ENCODE results near the gene KIAA0232. TPM values are rescaled to one million over a fixed set of nuclear protein-coding genes. Genes with fewer than 3 reads are reported as not detected.

The KIAA0232 gene
- polyA plus RNA-seq, 1 donor from 2014 or later = 57.6 TPM

DNA sequence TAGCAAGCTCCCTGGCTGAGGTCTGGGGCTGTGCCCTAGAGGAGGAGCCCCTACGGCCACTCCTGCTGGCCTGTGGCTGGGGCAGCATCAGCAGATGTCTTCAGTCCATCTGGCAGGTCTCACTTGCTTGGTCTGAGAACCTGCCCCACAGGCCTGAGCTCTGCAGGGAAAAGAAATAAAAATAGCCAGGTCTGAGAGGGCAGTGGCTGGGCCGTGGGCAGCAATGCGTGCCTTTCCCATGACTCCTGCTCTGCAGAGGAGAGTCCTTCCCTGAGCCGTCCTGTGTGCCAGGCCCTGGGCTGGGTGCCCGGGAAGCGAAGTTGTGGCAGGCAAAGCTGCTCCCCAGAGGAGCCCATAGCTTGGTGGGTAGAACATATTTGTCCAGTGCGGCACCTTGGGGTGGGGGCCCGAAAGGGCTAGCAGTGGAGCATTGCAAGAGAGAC lies 11.3 kb upstream of the KIAA0232 start:
- Histone ChIP-seq H3K4me3 (ENCODE audit: low read length) (no peak overlapping the region), H3K9me3 (ENCODE audit: low read length) (no peaks in the 10 kb centered on the region), H2AFZ (ENCODE audit: low read depth, low read length) (no peak overlapping the region), H3K27ac (ENCODE audit: low read length) (no peak overlapping the region), H3F3A (ENCODE audit: insufficient read depth, low read length, poor library complexity, severe bottlenecking) (no peaks in the 10 kb centered on the region), H4K20me1 (ENCODE audit: insufficient read depth) (no peaks in the 10 kb centered on the region), H3K27me3 (ENCODE audit: insufficient read depth, low read depth, low read length) (no peaks in the 10 kb centered on the region), H3K79me2 (replicated peaks; ENCODE audit: insufficient read depth, low read length) (no peaks in the 10 kb centered on the region), H3K9me2 (ENCODE audit: insufficient read depth, low read length) (no peaks in the 10 kb centered on the region), H3K4me2 (ENCODE audit: low read length) (no peak overlapping the region), H3K36me3 (ENCODE audit: insufficient read depth, low read length) (no peaks in the 10 kb centered on the region), H3K9ac (ENCODE audit: low read length) (no peak overlapping the region)
- TF ChIP-seq SMC3 (conservative IDR thresholded peaks at IDR 0.05; ENCODE audit: poor library complexity) (no peak), EP300 (conservative IDR thresholded peaks at IDR 0.05; ENCODE audit: poor library complexity, severe bottlenecking) (no peak), MXI1 (conservative IDR thresholded peaks at IDR 0.05; ENCODE audit: poor library complexity, severe bottlenecking) (no peak), CTCF (IDR thresholded peaks at IDR 0.05; ENCODE audit: poor library complexity, severe bottlenecking) (no peak), RAD21 (conservative IDR thresholded peaks at IDR 0.05) (no peak), TAF1 (IDR thresholded peaks at IDR 0.05; ENCODE audit: low read depth) (no peak), EZH2 (IDR thresholded peaks at IDR 0.05; ENCODE audit: borderline replicate concordance, insufficient read depth, low read length, poor library complexity, severe bottlenecking) (no peak), POLR2AphosphoS5 (IDR thresholded peaks at IDR 0.05) (no peak)
- TF ChIP-seq, protein P1, sequence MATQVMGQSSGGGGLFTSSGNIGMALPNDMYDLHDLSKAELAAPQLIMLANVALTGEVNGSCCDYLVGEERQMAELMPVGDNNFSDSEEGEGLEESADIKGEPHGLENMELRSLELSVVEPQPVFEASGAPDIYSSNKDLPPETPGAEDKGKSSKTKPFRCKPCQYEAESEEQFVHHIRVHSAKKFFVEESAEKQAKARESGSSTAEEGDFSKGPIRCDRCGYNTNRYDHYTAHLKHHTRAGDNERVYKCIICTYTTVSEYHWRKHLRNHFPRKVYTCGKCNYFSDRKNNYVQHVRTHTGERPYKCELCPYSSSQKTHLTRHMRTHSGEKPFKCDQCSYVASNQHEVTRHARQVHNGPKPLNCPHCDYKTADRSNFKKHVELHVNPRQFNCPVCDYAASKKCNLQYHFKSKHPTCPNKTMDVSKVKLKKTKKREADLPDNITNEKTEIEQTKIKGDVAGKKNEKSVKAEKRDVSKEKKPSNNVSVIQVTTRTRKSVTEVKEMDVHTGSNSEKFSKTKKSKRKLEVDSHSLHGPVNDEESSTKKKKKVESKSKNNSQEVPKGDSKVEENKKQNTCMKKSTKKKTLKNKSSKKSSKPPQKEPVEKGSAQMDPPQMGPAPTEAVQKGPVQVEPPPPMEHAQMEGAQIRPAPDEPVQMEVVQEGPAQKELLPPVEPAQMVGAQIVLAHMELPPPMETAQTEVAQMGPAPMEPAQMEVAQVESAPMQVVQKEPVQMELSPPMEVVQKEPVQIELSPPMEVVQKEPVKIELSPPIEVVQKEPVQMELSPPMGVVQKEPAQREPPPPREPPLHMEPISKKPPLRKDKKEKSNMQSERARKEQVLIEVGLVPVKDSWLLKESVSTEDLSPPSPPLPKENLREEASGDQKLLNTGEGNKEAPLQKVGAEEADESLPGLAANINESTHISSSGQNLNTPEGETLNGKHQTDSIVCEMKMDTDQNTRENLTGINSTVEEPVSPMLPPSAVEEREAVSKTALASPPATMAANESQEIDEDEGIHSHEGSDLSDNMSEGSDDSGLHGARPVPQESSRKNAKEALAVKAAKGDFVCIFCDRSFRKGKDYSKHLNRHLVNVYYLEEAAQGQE (IDR thresholded peaks at IDR 0.05; ENCODE audit: borderline replicate concordance) = no peak

DNA sequence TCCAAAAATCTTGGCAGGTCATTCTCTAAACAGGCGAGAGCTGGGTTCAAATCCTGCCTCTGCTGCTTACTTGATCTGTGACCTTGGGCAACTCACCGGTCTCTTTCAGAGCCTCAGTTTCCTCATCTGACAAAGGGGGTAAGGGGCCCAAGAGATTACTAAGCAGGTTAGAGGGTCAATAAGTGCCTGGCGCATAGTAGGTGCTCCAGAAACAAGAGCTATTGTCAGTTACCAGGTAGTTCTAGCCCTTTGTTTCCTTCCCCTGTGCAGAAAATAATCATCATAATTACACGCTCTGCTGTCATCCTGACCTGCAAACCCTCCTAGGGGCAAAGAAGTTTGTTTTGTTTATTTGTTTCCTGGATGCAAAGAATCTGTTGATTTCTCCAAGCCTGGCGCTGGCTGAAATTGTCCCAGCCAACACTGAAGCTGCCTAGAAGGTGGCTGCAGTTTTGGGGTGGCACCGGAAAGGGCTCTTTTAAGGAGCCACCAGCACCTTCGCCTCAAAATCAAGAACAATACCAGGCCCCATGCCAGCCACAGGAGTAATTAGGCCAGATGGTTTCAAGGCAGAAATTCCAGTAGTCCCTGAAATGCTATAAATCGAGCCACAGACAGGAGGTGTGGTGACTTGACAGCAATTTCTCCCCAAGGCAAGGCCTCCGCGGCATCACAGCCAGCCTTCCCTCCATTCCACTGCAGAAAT lies 10.2 kb upstream of the KIAA0232 start:
- no peak overlapping the region for H3K9ac ChIP-seq (ENCODE audit: low read length)
- H3K9me3 ChIP-seq (ENCODE audit: low read length) = no peaks in the 10 kb centered on the region

More for the DNA sequence above, 10.2 kb upstream of the KIAA0232 start:
- Histone ChIP-seq H3K27me3 (ENCODE audit: insufficient read depth, low read depth, low read length) (no peaks in the 10 kb centered on the region), H3F3A (ENCODE audit: insufficient read depth, low read length, poor library complexity, severe bottlenecking) (no peaks in the 10 kb centered on the region), H3K9me2 (ENCODE audit: insufficient read depth, low read length) (no peaks in the 10 kb centered on the region), H3K27ac (ENCODE audit: low read length) (no peak overlapping the region), H3K4me2 (ENCODE audit: low read length) (no peak overlapping the region), H3K4me3 (ENCODE audit: low read length) (no peak overlapping the region), H3K36me3 (ENCODE audit: insufficient read depth, low read length) (no peaks in the 10 kb centered on the region), H4K20me1 (ENCODE audit: insufficient read depth) (no peaks in the 10 kb centered on the region), H2AFZ (ENCODE audit: low read depth, low read length) (no peak overlapping the region), H3K79me2 (replicated peaks; ENCODE audit: insufficient read depth, low read length) (no peaks in the 10 kb centered on the region)
- TF ChIP-seq MXI1 (conservative IDR thresholded peaks at IDR 0.05; ENCODE audit: poor library complexity, severe bottlenecking) (no peak), SMC3 (conservative IDR thresholded peaks at IDR 0.05; ENCODE audit: poor library complexity) (no peak), POLR2AphosphoS5 (IDR thresholded peaks at IDR 0.05) (no peak)

Data from neural cell (in vitro differentiated cells).